Neuronal stem cell (in vitro differentiated cells): ENCODE data around the gene AKR1B1.

ENCODE experiments used
- DNase-seq: peaks from one replicate; pipeline ENCODE4 v3.0.0-alpha.2; 2013; ENCODE audit warnings: low spot score
- H2AFZ ChIP-seq: one replicate; pipeline ENCODE4 v1.6.1; 2013; ENCODE audit warnings: mild to moderate bottlenecking, low read length, inconsistent platforms
- H2AK5ac ChIP-seq: 2 replicates; pipeline ENCODE4 v1.6.1; 2013; ENCODE audit warnings: low read depth, mild to moderate bottlenecking, inconsistent platforms, low read length, moderate library complexity, mixed read lengths
- H2BK120ac ChIP-seq: 2 replicates; pipeline ENCODE4 v1.6.1; 2013; ENCODE audit warnings: low read depth, mild to moderate bottlenecking, inconsistent platforms, low read length, moderate library complexity, mixed read lengths
- H2BK12ac ChIP-seq: one replicate; pipeline ENCODE4 v1.6.1; 2013; ENCODE audit warnings: low read length, inconsistent platforms
- H2BK15ac ChIP-seq: 2 replicates; pipeline ENCODE4 v1.6.1; 2013; ENCODE audit warnings: mild to moderate bottlenecking, low read length, inconsistent platforms, mixed read lengths
- H2BK5ac ChIP-seq: one replicate; pipeline ENCODE4 v1.6.1; 2013; ENCODE audit warnings: inconsistent platforms, mild to moderate bottlenecking, low read length, moderate library complexity
- H3K14ac ChIP-seq: one replicate; pipeline ENCODE4 v1.6.1; 2013; ENCODE audit warnings: low read length, inconsistent platforms
- H3K18ac ChIP-seq: 2 replicates; pipeline ENCODE4 v1.6.1; 2013; ENCODE audit warnings: low read length, inconsistent platforms
- H3K23ac ChIP-seq: 2 replicates; pipeline ENCODE4 v1.6.1; 2013; ENCODE audit warnings: low read depth, mild to moderate bottlenecking, mixed read lengths, low read length, inconsistent platforms; ENCODE audit not compliant: poor library complexity
- H3K27ac ChIP-seq: replicated peaks from 3 replicates; pipeline ENCODE4 v1.5.1; 2013; ENCODE audit warnings: low read length, inconsistent platforms
- H3K27me3 ChIP-seq, 3 experiments: 2 replicates each; pipeline ENCODE4 v1.6.1; 2013; ENCODE audit warnings: low read length in 3 of 3, mild to moderate bottlenecking in 2 of 3, inconsistent platforms in 1 of 3, low read depth in 1 of 3, mixed read lengths in 1 of 3, moderate library complexity in 1 of 3; ENCODE audit not compliant: control insufficient read depth in 3 of 3, insufficient read depth in 3 of 3
- H3K36me3 ChIP-seq, 2 donors: replicated peaks in 1 of 2; 2 replicates each; pipeline ENCODE4 v1.6.1; 2013; ENCODE audit warnings: low read length in 2 of 2; ENCODE audit not compliant: control insufficient read depth in 2 of 2, insufficient read depth in 2 of 2
- H3K4ac ChIP-seq: 2 replicates; pipeline ENCODE4 v1.6.1; 2013; ENCODE audit warnings: inconsistent platforms, mild to moderate bottlenecking, low read length, moderate library complexity
- H3K4me1 ChIP-seq, 2 donors: 1 replicate in 1 of 2; 2 replicates in 1 of 2; pipeline ENCODE4 v1.6.1; 2013; ENCODE audit warnings: low read length in 2 of 2, low read depth in 1 of 2; ENCODE audit not compliant: control insufficient read depth in 2 of 2, insufficient read depth in 1 of 2
- H3K4me2 ChIP-seq: one replicate; pipeline ENCODE4 v1.6.1; 2013; ENCODE audit warnings: mild to moderate bottlenecking, low read length, inconsistent platforms; ENCODE audit not compliant: insufficient read depth, poor library complexity, severe bottlenecking
- H3K4me3 ChIP-seq, 2 donors: 2 replicates each; pipeline ENCODE4 v1.5.1; 2013; ENCODE audit warnings: low read length in 2 of 2, mild to moderate bottlenecking in 2 of 2, inconsistent platforms in 1 of 2, moderate library complexity in 1 of 2
- H3K79me1 ChIP-seq: one replicate; pipeline ENCODE4 v1.6.1; 2013; ENCODE audit warnings: low read depth, mild to moderate bottlenecking, inconsistent platforms, low read length, moderate library complexity
- H3K9ac ChIP-seq: one replicate; pipeline ENCODE4 v1.6.1; 2013; ENCODE audit warnings: mild to moderate bottlenecking, low read depth, low read length, inconsistent platforms; ENCODE audit not compliant: poor library complexity
- H3K9me3 ChIP-seq, 2 donors: replicated peaks in 1 of 2; 2 replicates each; pipeline versions ENCODE3 to v1.6.1; 2013; ENCODE audit warnings: low read length in 2 of 2, mild to moderate bottlenecking in 2 of 2, inconsistent platforms in 1 of 2, low read depth in 1 of 2, mixed read lengths in 1 of 2, moderate library complexity in 1 of 2; ENCODE audit not compliant: control insufficient read depth in 2 of 2, insufficient read depth in 1 of 2
- H4K8ac ChIP-seq: one replicate; pipeline ENCODE4 v1.6.1; 2013; ENCODE audit warnings: low read depth, mild to moderate bottlenecking, inconsistent platforms, low read length, moderate library complexity
- H4K91ac ChIP-seq: one replicate; pipeline ENCODE4 v1.6.1; 2013; ENCODE audit warnings: low read length, low read depth, mild to moderate bottlenecking, inconsistent platforms; ENCODE audit not compliant: poor library complexity
- WGBS, 2 donors: extraction: QIAGEN DNeasy Blood & Tissue Kit; methylation state at CpG; one replicate each; pipeline ENCODE4 v1.1.7; 2013; ENCODE audit warnings: missing lambda C conversion rate in 2 of 2, mixed read lengths in 1 of 2; ENCODE audit not compliant: insufficient read length in 2 of 2, insufficient replicate concordance in 1 of 2; ENCODE audit errors: extremely low coverage in 2 of 2; 5-methylcytosine and 5-hydroxymethylcytosine counted together

The AKR1B1 gene

GRCh38 chr7:134468475-134468874 is 9.6 kb upstream of the AKR1B1 start:
- Histone ChIP-seq H3K79me1 (no peaks in the 10 kb centered on the region), H3K4me3 (no peak overlapping the region), H2BK15ac (no peak overlapping the region), H3K9ac (no peak overlapping the region), H3K23ac (no peak overlapping the region), H2BK120ac (no peak overlapping the region), H4K8ac (no peak overlapping the region), H2BK12ac (no peak overlapping the region), H2AFZ (no peak overlapping the region), H3K4me2 (no peak overlapping the region), H3K4ac (no peak overlapping the region), H4K91ac (no peak overlapping the region), H2AK5ac (no peak overlapping the region), H3K27ac (no peak overlapping the region), H3K4me1 (no peaks in the 10 kb centered on the region), H3K9me3 (peaks cover 4 to 15% of the 10 kb centered on the region in 2 donors), H3K18ac (no peak overlapping the region), H3K27me3 (no peaks in the 10 kb centered on the region), H3K36me3 (no peaks in the 10 kb centered on the region), H2BK5ac (no peak overlapping the region), H3K14ac (no peak overlapping the region)
- WGBS, 2 donors: no CpG with 5 or more reads among the region's 6 CpGs
- no peak for DNase-seq

- Histone ChIP-seq H3K36me3 (no peaks in the 10 kb centered on the region), H2AFZ (no peak overlapping the region), H3K23ac (no peak overlapping the region), H3K4ac (no peak overlapping the region), H2BK120ac (no peak overlapping the region), H2BK5ac (no peak overlapping the region), H2BK15ac (no peak overlapping the region), H3K9me3 (peaks cover 4 to 15% of the 10 kb centered on the region in 2 donors), H3K27ac (no peak overlapping the region), H3K14ac (no peak overlapping the region), H2BK12ac (no peak overlapping the region), H3K18ac (no peak overlapping the region), H3K27me3 (no peaks in the 10 kb centered on the region), H3K4me1 (no peaks in the 10 kb centered on the region), H4K8ac (no peak overlapping the region), H2AK5ac (no peak overlapping the region), H3K4me2 (no peak overlapping the region), H4K91ac (no peak overlapping the region), H3K4me3 (no peak overlapping the region), H3K79me1 (no peaks in the 10 kb centered on the region), H3K9ac (no peak overlapping the region)
- WGBS, 2 donors: no CpG with 5 or more reads among the region's 6 CpGs
- DNase-seq: no peak
These were observed 9.2 kb upstream of the AKR1B1 start for GRCh38 chr7:134468054-134468453.

GRCh38 chr7:134465491-134465890 is 6.6 kb upstream of the AKR1B1 start:
- H3K79me1 ChIP-seq: no peaks in the 10 kb centered on the region
- H3K14ac ChIP-seq: no peak overlapping the region

GRCh38 chr7:134464496-134464895 is 5.6 kb upstream of the AKR1B1 start:
- no peaks in the 10 kb centered on the region for H3K36me3 ChIP-seq
- H3K23ac ChIP-seq: no peak overlapping the region
- H2BK5ac ChIP-seq: no peak overlapping the region
- H3K18ac ChIP-seq: no peak overlapping the region
- no peak overlapping the region for H2BK12ac ChIP-seq
- H3K9me3 ChIP-seq: peaks cover 4 to 15% of the 10 kb centered on the region in 2 donors
- no peak for DNase-seq
- H2AK5ac ChIP-seq: no peak overlapping the region
- H3K27me3 ChIP-seq: peaks cover 0 to 10% (median 0%) of the 10 kb centered on the region in 3 experiments
- no peak overlapping the region for H4K91ac ChIP-seq
- no peak overlapping the region for H2AFZ ChIP-seq
- no peak overlapping the region for H2BK15ac ChIP-seq
- peaks cover under 1% of the 10 kb centered on the region in 2 donors for H3K4me1 ChIP-seq
- no peak overlapping the region for H2BK120ac ChIP-seq
- H3K27ac ChIP-seq: no peak overlapping the region
- H3K9ac ChIP-seq: no peak overlapping the region
- no peak overlapping the region for H4K8ac ChIP-seq
- H3K14ac ChIP-seq: no peak overlapping the region
- H3K4me2 ChIP-seq: no peak overlapping the region
- H3K79me1 ChIP-seq: no peaks in the 10 kb centered on the region
- H3K4ac ChIP-seq: no peak overlapping the region
- H3K4me3 ChIP-seq: no peak overlapping the region

More at GRCh38 chr7:134465491-134465890, 6.6 kb upstream of the AKR1B1 start:
- Histone ChIP-seq H4K91ac (no peak overlapping the region), H3K23ac (no peak overlapping the region), H2BK120ac (no peak overlapping the region), H3K9ac (no peak overlapping the region), H3K27ac (no peak overlapping the region), H3K4ac (no peak overlapping the region), H2BK12ac (no peak overlapping the region), H3K36me3 (no peaks in the 10 kb centered on the region), H3K18ac (no peak overlapping the region), H3K4me1 (no peaks in the 10 kb centered on the region), H2BK15ac (no peak overlapping the region), H2BK5ac (no peak overlapping the region), H3K4me2 (no peak overlapping the region), H2AK5ac (no peak overlapping the region), H4K8ac (no peak overlapping the region), H3K27me3 (peaks cover 0 to 1% (median 0%) of the 10 kb centered on the region in 3 experiments), H3K9me3 (peaks cover 4 to 15% of the 10 kb centered on the region in 2 donors), H3K4me3 (no peak overlapping the region), H2AFZ (no peak overlapping the region)
- WGBS, 2 donors: no CpG with 5 or more reads among the region's 6 CpGs
- DNase-seq: no peak
